ENCODE measurements around the gene TMEM150C.

Gene TMEM150C

GRCh38 chr4:82469791-82470345 is 91.9 kb downstream of the TMEM150C start:
- DNase-seq = no peak

GRCh38 chr4:82467471-82467870 is 94.3 kb downstream of the TMEM150C start:
- no peak for DNase-seq

GRCh38 chr4:82463221-82463620 is 98.6 kb downstream of the TMEM150C start:
- DNase-seq = no peak

GRCh38 chr4:82462415-82462831 is 99.4 kb downstream of the TMEM150C start:
- peak; percentile 75 to 88 for DNase-seq

- no peak for DNase-seq
Observed at GRCh38 chr4:82461710-82462109, 100.1 kb downstream of the TMEM150C start.

- no peak for DNase-seq
Observed at GRCh38 chr4:82458729-82459128, 103.1 kb downstream of the TMEM150C start.

GRCh38 chr4:82457266-82457665 is 104.5 kb downstream of the TMEM150C start:
- DNase-seq = no peak

GRCh38 chr4:82452026-82452425 is 109.8 kb downstream of the TMEM150C start:
- DNase-seq = no peak

- DNase-seq = no peak
Observed at GRCh38 chr4:82450966-82451755, 110.6 kb downstream of the TMEM150C start.

GRCh38 chr4:82447886-82448285 is 113.9 kb downstream of the TMEM150C start:
- DNase-seq = no peak

- no peak for DNase-seq
Observed at GRCh38 chr4:82439088-82439487, 122.7 kb downstream of the TMEM150C start.

GRCh38 chr4:82437285-82438005 is 124.3 kb downstream of the TMEM150C start:
- DNase-seq = no peak

- DNase-seq = no peak
Observed at GRCh38 chr4:82436780-82437179, 125.0 kb downstream of the TMEM150C start.

- no peak for DNase-seq
Observed at GRCh38 chr4:82436130-82436529, 125.7 kb downstream of the TMEM150C start.

- DNase-seq = no peak
Observed at GRCh38 chr4:82434949-82435348, 126.8 kb downstream of the TMEM150C start.

GRCh38 chr4:82433791-82434190 is 128.0 kb downstream of the TMEM150C start:
- DNase-seq = no peak

All from activated CD4-positive, alpha-beta T cell treated with anti-CD3 and anti-CD28 coated beads for 4 hours (primary cell).